ENCODE measurements around the gene ATP6V0E1. TPM values are rescaled to one million over a fixed set of nuclear protein-coding genes. Genes with fewer than 3 reads are reported as not detected.
A peak's percentile ranks its signal among the peaks of the same experiment; 100 is the strongest.

The ATP6V0E1 gene
- total RNA-seq (2021; ENCODE audit: unreplicated experiment) = 332 TPM
- 425 TPM for polyA plus RNA-seq (2012; ENCODE audit: insufficient read length)
- Bru-seq, nascent RNA = percentile 87 among the genes with signal in this experiment
- percentile 78 among the genes with signal in this experiment for BruChase-seq, experiment 1, labeled RNA remaining after a 2-hour chase
- BruChase-seq, experiment 2, labeled RNA remaining after a 6-hour chase = percentile 85 among the genes with signal in this experiment
- long read RNA-seq, transcript ATP6V0E1-204 (3 exons, 718 nt) = minor isoform, 5 of 281 reads
- long read RNA-seq, transcript ATP6V0E1-203 (4 exons, 1,433 nt) = major isoform, 218 of 281 reads
- long read RNA-seq, partial matches to known transcripts = 8 of 281 reads
- long read RNA-seq, other reads (novel, unspliced or antisense) = 50 of 281 reads

DNA sequence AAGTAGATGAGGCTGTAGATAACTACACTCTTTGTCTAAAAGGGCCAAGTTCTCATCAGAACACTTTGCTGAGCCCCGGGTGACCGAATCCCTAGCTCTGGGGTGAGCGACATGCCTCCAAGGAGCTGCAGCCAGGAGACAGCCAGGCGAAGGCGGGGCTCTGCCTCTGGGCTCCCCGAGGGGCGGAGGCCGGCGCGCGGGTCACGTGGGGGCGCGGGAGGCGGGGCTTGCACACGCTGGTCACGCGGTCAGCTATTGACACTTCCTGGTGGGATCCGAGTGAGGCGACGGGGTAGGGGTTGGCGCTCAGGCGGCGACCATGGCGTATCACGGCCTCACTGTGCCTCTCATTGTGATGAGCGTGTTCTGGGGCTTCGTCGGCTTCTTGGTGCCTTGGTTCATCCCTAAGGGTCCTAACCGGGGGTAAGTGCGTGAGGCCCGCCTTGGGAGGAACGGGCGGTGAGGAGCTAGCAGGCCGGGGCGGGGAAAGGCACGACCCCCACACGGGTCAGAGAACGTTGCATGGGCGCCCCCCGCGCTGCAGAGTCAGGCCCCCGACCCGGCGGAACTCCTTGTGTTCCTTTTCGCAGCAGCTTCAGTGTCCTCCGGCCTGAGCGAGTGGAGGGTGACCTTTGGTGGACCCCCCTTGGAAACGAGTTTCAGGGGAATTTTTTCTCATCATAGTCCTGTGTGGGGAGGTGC, at the start of gene ATP6V0E1:
TSS of gene ATP6V0E1 (plus strand) at position 230 of the 702 bp plus-strand sequence. CDS start at position 320, 90 bp downstream.
- no peaks in the 10 kb centered on the region for H3K27me3 ChIP-seq (ENCODE audit: control insufficient read depth, insufficient read depth, low read length)
- H3K36me3 ChIP-seq (ENCODE audit: control insufficient read depth, insufficient read depth, low read length) = no peaks in the 10 kb centered on the region; the same call in 1 of the 2 replicates
- peak within 1 kb of the TSS; percentile 82 to 99 for H3K4me3 ChIP-seq (ENCODE audit: low read depth in 2 of 2, low read length in 2 of 2)
- TF ChIP-seq SIN3A (IDR thresholded peaks at IDR 0.05; ENCODE audit: borderline replicate concordance, insufficient read depth, low read depth, low read length) (peak; percentile 96), POLR2AphosphoS5 (IDR thresholded peaks at IDR 0.05; ENCODE audit: low read depth, low read length) (peak; percentile 90), TCF7L2 (IDR thresholded peaks at IDR 0.05; ENCODE audit: low read depth, low read length) (peak; percentile 13; the same call in 1 of the 2 replicates)
- TF ChIP-seq, protein P1, sequence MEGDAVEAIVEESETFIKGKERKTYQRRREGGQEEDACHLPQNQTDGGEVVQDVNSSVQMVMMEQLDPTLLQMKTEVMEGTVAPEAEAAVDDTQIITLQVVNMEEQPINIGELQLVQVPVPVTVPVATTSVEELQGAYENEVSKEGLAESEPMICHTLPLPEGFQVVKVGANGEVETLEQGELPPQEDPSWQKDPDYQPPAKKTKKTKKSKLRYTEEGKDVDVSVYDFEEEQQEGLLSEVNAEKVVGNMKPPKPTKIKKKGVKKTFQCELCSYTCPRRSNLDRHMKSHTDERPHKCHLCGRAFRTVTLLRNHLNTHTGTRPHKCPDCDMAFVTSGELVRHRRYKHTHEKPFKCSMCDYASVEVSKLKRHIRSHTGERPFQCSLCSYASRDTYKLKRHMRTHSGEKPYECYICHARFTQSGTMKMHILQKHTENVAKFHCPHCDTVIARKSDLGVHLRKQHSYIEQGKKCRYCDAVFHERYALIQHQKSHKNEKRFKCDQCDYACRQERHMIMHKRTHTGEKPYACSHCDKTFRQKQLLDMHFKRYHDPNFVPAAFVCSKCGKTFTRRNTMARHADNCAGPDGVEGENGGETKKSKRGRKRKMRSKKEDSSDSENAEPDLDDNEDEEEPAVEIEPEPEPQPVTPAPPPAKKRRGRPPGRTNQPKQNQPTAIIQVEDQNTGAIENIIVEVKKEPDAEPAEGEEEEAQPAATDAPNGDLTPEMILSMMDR (IDR thresholded peaks at IDR 0.05) = no peak
- TF ChIP-seq, protein P2, sequence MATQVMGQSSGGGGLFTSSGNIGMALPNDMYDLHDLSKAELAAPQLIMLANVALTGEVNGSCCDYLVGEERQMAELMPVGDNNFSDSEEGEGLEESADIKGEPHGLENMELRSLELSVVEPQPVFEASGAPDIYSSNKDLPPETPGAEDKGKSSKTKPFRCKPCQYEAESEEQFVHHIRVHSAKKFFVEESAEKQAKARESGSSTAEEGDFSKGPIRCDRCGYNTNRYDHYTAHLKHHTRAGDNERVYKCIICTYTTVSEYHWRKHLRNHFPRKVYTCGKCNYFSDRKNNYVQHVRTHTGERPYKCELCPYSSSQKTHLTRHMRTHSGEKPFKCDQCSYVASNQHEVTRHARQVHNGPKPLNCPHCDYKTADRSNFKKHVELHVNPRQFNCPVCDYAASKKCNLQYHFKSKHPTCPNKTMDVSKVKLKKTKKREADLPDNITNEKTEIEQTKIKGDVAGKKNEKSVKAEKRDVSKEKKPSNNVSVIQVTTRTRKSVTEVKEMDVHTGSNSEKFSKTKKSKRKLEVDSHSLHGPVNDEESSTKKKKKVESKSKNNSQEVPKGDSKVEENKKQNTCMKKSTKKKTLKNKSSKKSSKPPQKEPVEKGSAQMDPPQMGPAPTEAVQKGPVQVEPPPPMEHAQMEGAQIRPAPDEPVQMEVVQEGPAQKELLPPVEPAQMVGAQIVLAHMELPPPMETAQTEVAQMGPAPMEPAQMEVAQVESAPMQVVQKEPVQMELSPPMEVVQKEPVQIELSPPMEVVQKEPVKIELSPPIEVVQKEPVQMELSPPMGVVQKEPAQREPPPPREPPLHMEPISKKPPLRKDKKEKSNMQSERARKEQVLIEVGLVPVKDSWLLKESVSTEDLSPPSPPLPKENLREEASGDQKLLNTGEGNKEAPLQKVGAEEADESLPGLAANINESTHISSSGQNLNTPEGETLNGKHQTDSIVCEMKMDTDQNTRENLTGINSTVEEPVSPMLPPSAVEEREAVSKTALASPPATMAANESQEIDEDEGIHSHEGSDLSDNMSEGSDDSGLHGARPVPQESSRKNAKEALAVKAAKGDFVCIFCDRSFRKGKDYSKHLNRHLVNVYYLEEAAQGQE (IDR thresholded peaks at IDR 0.05; ENCODE audit: insufficient read depth in 1 of 2, low read depth in 2 of 2, low read length in 1 of 2) = no peak
- H3K27ac ChIP-seq (ENCODE audit: low read length) = peak within 1 kb of the TSS; percentile 92
- in situ Hi-C loops (cut with HindIII; ENCODE audit: low pct_unique_long_range_greater_than_20kb, low sequenced_read_pairs) (no loop called here), intact Hi-C loops (cut with micrococcal nuclease; ENCODE audit: unreplicated experiment) (loop anchor here (5.0 to 10.0 kb wide), 2 partner anchors 71 to 159 kb away; partner anchors contain the start of genes BNIP1 and CREBRF)
- BruUV-seq (replicated peaks) = TSS peak; percentile 81
- POLR2A ChIA-PET = no interaction called here
- ATAC-seq (peak; percentile 97), DNase-seq (ENCODE audit: low read depth, low spot score) (peak; percentile 55)
- H3K4me1 ChIP-seq (ENCODE audit: control insufficient read depth, insufficient read depth, low read length) = peaks cover 9% of the 10 kb centered on the region
- H3K9me3 ChIP-seq (ENCODE audit: control insufficient read depth, insufficient read depth, low read depth, low read length) = no peaks in the 10 kb centered on the region
- CTCF ChIA-PET = interaction anchor here (0.8 to 1.6 kb wide), 3 partner anchors 74 to 1333 kb away, joined by 3 to 5 read pairs (median 3); no protein-coding TSS in a partner anchor

DNA sequence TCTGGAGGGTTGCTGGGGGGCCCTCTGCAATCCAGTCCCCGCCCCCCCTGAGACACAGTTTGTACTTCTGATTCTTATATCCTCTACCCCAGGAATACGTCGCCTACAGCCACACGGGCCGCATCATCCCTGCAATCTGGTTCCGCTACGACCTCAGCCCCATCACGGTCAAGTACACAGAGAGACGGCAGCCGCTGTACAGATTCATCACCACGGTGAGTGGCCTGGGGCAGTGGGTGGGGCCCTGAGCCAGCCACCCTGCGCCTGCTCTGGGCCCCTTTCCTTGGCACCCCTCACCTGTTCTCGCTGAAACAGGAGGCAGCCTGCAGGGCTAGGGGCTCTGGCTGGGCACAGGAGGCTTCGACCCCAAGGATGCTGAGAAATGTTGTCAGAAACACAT, 48.5 kb upstream of the ATP6V0E1 start:
- ChIA-PET POLR2A (interaction anchor here (0.6 kb wide), 1 partner anchor 95 kb away, joined by 6 read pairs; no protein-coding TSS in a partner anchor), CTCF (interaction anchor here (1.2 kb wide), 1 partner anchor 24 kb away, joined by 4 read pairs; no protein-coding TSS in a partner anchor)
- no peak overlapping the region for H3K4me3 ChIP-seq (ENCODE audit: low read depth in 2 of 2, low read length in 2 of 2)
- no TSS peak for BruUV-seq (replicated peaks)
- H3K27me3 ChIP-seq (ENCODE audit: control insufficient read depth, insufficient read depth, low read length) = no peaks in the 10 kb centered on the region
- no peaks in the 10 kb centered on the region for H3K36me3 ChIP-seq (ENCODE audit: control insufficient read depth, insufficient read depth, low read length)
- H3K4me1 ChIP-seq (ENCODE audit: control insufficient read depth, insufficient read depth, low read length) = peaks cover 19% of the 10 kb centered on the region
- intact Hi-C loops (cut with micrococcal nuclease; ENCODE audit: unreplicated experiment) (no loop called here), in situ Hi-C loops (cut with HindIII; ENCODE audit: low pct_unique_long_range_greater_than_20kb, low sequenced_read_pairs) (no loop called here)
- no peak overlapping the region for H3K27ac ChIP-seq (ENCODE audit: low read length)
- TF ChIP-seq POLR2AphosphoS5 (IDR thresholded peaks at IDR 0.05; ENCODE audit: low read depth, low read length) (no peak), TCF7L2 (IDR thresholded peaks at IDR 0.05; ENCODE audit: low read depth, low read length) (no peak), SIN3A (IDR thresholded peaks at IDR 0.05; ENCODE audit: borderline replicate concordance, insufficient read depth, low read depth, low read length) (no peak)
- TF ChIP-seq, protein P2 (IDR thresholded peaks at IDR 0.05; ENCODE audit: insufficient read depth in 1 of 2, low read depth in 2 of 2, low read length in 1 of 2) = no peak
- TF ChIP-seq, protein P1 (IDR thresholded peaks at IDR 0.05) = no peak
- no peak for ATAC-seq
- DNase-seq (ENCODE audit: low read depth, low spot score) = no peak
- H3K9me3 ChIP-seq (ENCODE audit: control insufficient read depth, insufficient read depth, low read depth, low read length) = no peaks in the 10 kb centered on the region
